A673 (cell line): ENCODE data around the gene POLR1H. TPM values are rescaled to one million over a fixed set of nuclear protein-coding genes. Genes with fewer than 3 reads are reported as not detected.

Source experiments
- BruUV-seq: library from RNA; stranded (reverse); fragments of 400-500 nt; replicated peaks from 2 replicates; lab custom pipeline; 2021; lab: Mats Ljungman, UMichigan
- CTCF ChIA-PET: fragments of 300-600 bp; sonication (Branson Sonifier 250); formaldehyde crosslinking; loops from one replicate; lab custom pipeline; 2022; ENCODE audit warnings: antibody characterized with exemption; lab: Charles Lee
- POLR2A ChIA-PET: fragments of 300-600 bp; sonication (Branson Sonifier 250); formaldehyde crosslinking; loops from one replicate; lab custom pipeline; 2022; ENCODE audit warnings: antibody characterized with exemption; ENCODE audit not compliant: low non-redundant PET; lab: Charles Lee
- DNase-seq: peaks from one replicate; pipeline ENCODE4 v3.0.0-alpha.2; 2015; ENCODE audit warnings: low spot score
- H3K27ac ChIP-seq: fragments of 200-600 bp; sonication (generic); 2 replicates; pipeline ENCODE4 v1.5.1; 2016; ENCODE audit warnings: mixed run types, low read depth, mild to moderate bottlenecking, mixed read lengths, antibody characterized with exemption, low read length; ENCODE audit not compliant: poor library complexity, severe bottlenecking
- H3K27me3 ChIP-seq: fragments of 200-600 bp; sonication (generic); replicated peaks from 2 replicates; pipeline ENCODE4 v1.6.1; 2017; ENCODE audit warnings: mixed run types, low read depth, mild to moderate bottlenecking, mixed read lengths, antibody characterized with exemption, low read length; ENCODE audit not compliant: insufficient read depth, poor library complexity
- H3K36me3 ChIP-seq: fragments of 200-600 bp; sonication (generic); 2 replicates; pipeline ENCODE4 v1.6.1; 2016; ENCODE audit warnings: mixed run types, mild to moderate bottlenecking, mixed read lengths, antibody characterized with exemption, low read length; ENCODE audit not compliant: insufficient read depth, poor library complexity, severe bottlenecking
- H3K4me1 ChIP-seq: fragments of 200-600 bp; sonication (generic); 2 replicates; pipeline ENCODE4 v1.6.1; 2017; ENCODE audit warnings: mixed run types, mild to moderate bottlenecking, mixed read lengths, antibody characterized with exemption, low read length; ENCODE audit not compliant: insufficient read depth, poor library complexity, severe bottlenecking
- H3K4me3 ChIP-seq: fragments of 200-600 bp; sonication (generic); 2 replicates; pipeline ENCODE4 v1.5.1; 2016; ENCODE audit warnings: low read depth, mixed run types, mild to moderate bottlenecking, mixed read lengths, low read length; ENCODE audit not compliant: poor library complexity, severe bottlenecking
- H3K9me3 ChIP-seq: fragments of 200-600 bp; sonication (generic); 2 replicates; pipeline ENCODE4 v1.6.1; 2016; ENCODE audit warnings: mixed run types, low read depth, mild to moderate bottlenecking, mixed read lengths, antibody characterized with exemption, low read length; ENCODE audit not compliant: poor library complexity, severe bottlenecking
- EZH2 ChIP-seq: fragments of 200-600 bp; sonication (generic); IDR thresholded peaks from 2 replicates; pipeline ENCODE4 v1.6.1; 2017; ENCODE audit warnings: borderline replicate concordance, low read depth, mild to moderate bottlenecking, mixed read lengths, antibody characterized with exemption, low read length; ENCODE audit not compliant: poor library complexity, severe bottlenecking
- intact Hi-C: fragments of 100-400 bp; cut with micrococcal nuclease; formaldehyde crosslinking; loops from one replicate; pipeline ENCODE4 v1.10.0; 2022; ENCODE audit not compliant: unreplicated experiment
- total RNA-seq: library from RNA; stranded (reverse); gene quantifications from 2 replicates; pipeline ENCODE4 v1.2.3, GENCODE V29; 2021
- TF ChIP-seq, protein P1 (sequence below): fragments of 300-800, 200-600 bp; sonication (generic); conservative IDR thresholded peaks from 2 replicates; pipeline ENCODE4 v1.5.1; 2017; ENCODE audit warnings: low read depth, mild to moderate bottlenecking, antibody characterized with exemption, low read length, moderate library complexity, mixed read lengths

Gene POLR1H
- total RNA-seq, 1 experiment from 2014 or later = 30.9 TPM

DNA sequence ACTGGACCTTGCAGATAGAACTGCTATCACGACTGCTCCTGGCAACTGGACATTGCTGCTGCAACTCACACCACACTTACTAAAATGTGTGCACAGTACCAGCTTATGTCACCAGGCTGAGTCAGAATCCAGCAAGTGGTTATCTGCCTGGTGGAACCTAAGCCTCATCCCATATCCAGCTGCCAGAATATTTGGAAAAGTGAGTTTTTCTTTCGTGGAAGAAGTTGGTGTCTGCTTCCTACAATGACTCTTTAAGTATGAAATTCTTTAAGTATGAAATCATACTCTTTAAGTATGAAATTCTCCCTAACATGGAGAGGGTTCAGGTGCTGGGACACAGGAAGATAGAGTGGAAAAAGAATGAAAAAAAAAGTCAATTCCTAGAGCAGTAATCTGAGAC, 16.4 kb upstream of the POLR1H start:
- ChIA-PET CTCF (no interaction called here), POLR2A (no interaction called here)
- no TSS peak for BruUV-seq
- Histone ChIP-seq H3K27me3 (no peaks in the 10 kb centered on the region), H3K27ac (no peak overlapping the region), H3K4me1 (peaks cover 9% of the 10 kb centered on the region), H3K4me3 (no peak overlapping the region), H3K36me3 (no peaks in the 10 kb centered on the region), H3K9me3 (no peaks in the 10 kb centered on the region)
- DNase-seq = no peak
- no peak for TF ChIP-seq EZH2
- TF ChIP-seq, protein P1, sequence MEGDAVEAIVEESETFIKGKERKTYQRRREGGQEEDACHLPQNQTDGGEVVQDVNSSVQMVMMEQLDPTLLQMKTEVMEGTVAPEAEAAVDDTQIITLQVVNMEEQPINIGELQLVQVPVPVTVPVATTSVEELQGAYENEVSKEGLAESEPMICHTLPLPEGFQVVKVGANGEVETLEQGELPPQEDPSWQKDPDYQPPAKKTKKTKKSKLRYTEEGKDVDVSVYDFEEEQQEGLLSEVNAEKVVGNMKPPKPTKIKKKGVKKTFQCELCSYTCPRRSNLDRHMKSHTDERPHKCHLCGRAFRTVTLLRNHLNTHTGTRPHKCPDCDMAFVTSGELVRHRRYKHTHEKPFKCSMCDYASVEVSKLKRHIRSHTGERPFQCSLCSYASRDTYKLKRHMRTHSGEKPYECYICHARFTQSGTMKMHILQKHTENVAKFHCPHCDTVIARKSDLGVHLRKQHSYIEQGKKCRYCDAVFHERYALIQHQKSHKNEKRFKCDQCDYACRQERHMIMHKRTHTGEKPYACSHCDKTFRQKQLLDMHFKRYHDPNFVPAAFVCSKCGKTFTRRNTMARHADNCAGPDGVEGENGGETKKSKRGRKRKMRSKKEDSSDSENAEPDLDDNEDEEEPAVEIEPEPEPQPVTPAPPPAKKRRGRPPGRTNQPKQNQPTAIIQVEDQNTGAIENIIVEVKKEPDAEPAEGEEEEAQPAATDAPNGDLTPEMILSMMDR = no peak
- intact Hi-C loops = no loop called here

GRCh38 chr6:30047220-30047619, 13.8 kb upstream of the POLR1H start:
- H3K4me1 ChIP-seq = peaks cover 5% of the 10 kb centered on the region
- no peaks in the 10 kb centered on the region for H3K9me3 ChIP-seq
- no peak overlapping the region for H3K4me3 ChIP-seq
- no peak overlapping the region for H3K27ac ChIP-seq
- intact Hi-C loops = no loop called here
- no TSS peak for BruUV-seq
- H3K27me3 ChIP-seq = no peaks in the 10 kb centered on the region
- H3K36me3 ChIP-seq = no peaks in the 10 kb centered on the region
- CTCF ChIA-PET = interaction anchor here (0.6 kb wide), 1 partner anchor 13 kb away, joined by 3 read pairs; no protein-coding TSS in a partner anchor
- no peak for DNase-seq
- POLR2A ChIA-PET = no interaction called here
- TF ChIP-seq, protein P1 = no peak
- no peak for TF ChIP-seq EZH2

- BruUV-seq = no TSS peak
- intact Hi-C loops = no loop called here
- Histone ChIP-seq H3K4me1 (no peaks in the 10 kb centered on the region), H3K9me3 (no peaks in the 10 kb centered on the region), H3K4me3 (no peak overlapping the region), H3K27ac (no peak overlapping the region), H3K36me3 (no peaks in the 10 kb centered on the region), H3K27me3 (no peaks in the 10 kb centered on the region)
- no peak for TF ChIP-seq EZH2
- TF ChIP-seq, protein P1 = no peak
- ChIA-PET POLR2A (no interaction called here), CTCF (no interaction called here)
- no peak for DNase-seq
Measured at GRCh38 chr6:30053682-30054081, 7.4 kb upstream of the POLR1H start.
